HL-60 (cell line): ENCODE results near the gene SKP2.

Source experiments
- DNase-seq, 2 experiments: peaks; one replicate each; pipeline ENCODE4 v3.0.0-alpha.2; 2010 to 2020; ENCODE audit warnings: low read depth in 1 of 2, low spot score in 1 of 2
- H3K27ac ChIP-seq: fragments of 250-450 bp; sonication (Bioruptor Pico); replicated peaks from 2 replicates; pipeline ENCODE4 v1.5.1; 2020; ENCODE audit warnings: mild to moderate bottlenecking, moderate library complexity
- H3K27me3 ChIP-seq: fragments of 250-450 bp; sonication (Bioruptor Pico); 2 replicates; pipeline ENCODE4 v1.5.1; 2021; ENCODE audit warnings: mild to moderate bottlenecking, moderate library complexity; ENCODE audit not compliant: insufficient read depth, poor library complexity, severe bottlenecking
- H3K4me3 ChIP-seq: replicated peaks from 2 replicates; pipeline ENCODE4 v1.5.1; 2011; ENCODE audit warnings: mild to moderate bottlenecking, control low read depth, low read length; ENCODE audit not compliant: insufficient read depth
- CTCF ChIP-seq: IDR thresholded peaks from one replicate; pipeline ENCODE4 v1.5.1; 2011; ENCODE audit warnings: low read length, control low read depth, inconsistent platforms; ENCODE audit not compliant: insufficient read depth
- GABPA ChIP-seq: IDR thresholded peaks from 2 replicates; pipeline ENCODE4 v1.6.1; 2012; ENCODE audit warnings: low read depth
- POLR2AphosphoS5 ChIP-seq: IDR thresholded peaks from 2 replicates; pipeline ENCODE4 v1.6.1; 2012; ENCODE audit warnings: low read depth
- REST ChIP-seq: IDR thresholded peaks from 2 replicates; pipeline ENCODE4 v1.6.1; 2012; ENCODE audit warnings: low read depth; ENCODE audit not compliant: insufficient replicate concordance
- SPI1 ChIP-seq: IDR thresholded peaks from 2 replicates; pipeline ENCODE4 v1.6.1; 2012; ENCODE audit warnings: low read depth, mild to moderate bottlenecking, borderline replicate concordance

SKP2 gene

GRCh38 chr5:36177154-36177553 lies 25.2 kb downstream of the SKP2 start:
- TF ChIP-seq POLR2AphosphoS5 (no peak), CTCF (no peak), REST (no peak), SPI1 (no peak), GABPA (no peak)

GRCh38 chr5:36177715-36178523 lies 26.0 kb downstream of the SKP2 start:
- H3K27ac ChIP-seq, result no peak overlapping the region
- no peak for DNase-seq
- no peaks in the 10 kb centered on the region for H3K27me3 ChIP-seq
- TF ChIP-seq GABPA (no peak), REST (no peak), SPI1 (no peak), POLR2AphosphoS5 (no peak), CTCF (no peak)
- no peak overlapping the region for H3K4me3 ChIP-seq

More at GRCh38 chr5:36177154-36177553, 25.2 kb downstream of the SKP2 start:
- no peak for DNase-seq
- H3K27me3 ChIP-seq, result no peaks in the 10 kb centered on the region
- no peak overlapping the region for H3K4me3 ChIP-seq
- no peak overlapping the region for H3K27ac ChIP-seq

GRCh38 chr5:36178524-36178890 lies 26.6 kb downstream of the SKP2 start:
- no peak for DNase-seq
- no peak overlapping the region for H3K27ac ChIP-seq
- no peaks in the 10 kb centered on the region for H3K27me3 ChIP-seq
- H3K4me3 ChIP-seq, result no peak overlapping the region
- TF ChIP-seq REST (no peak), GABPA (no peak), SPI1 (no peak), POLR2AphosphoS5 (no peak), CTCF (no peak)
